Loucy (cell line): Measurements from ENCODE around the gene USP7.

Source experiments
- H2AFZ ChIP-seq: fragments of 200-600 bp; sonication (generic); 2 replicates; pipeline ENCODE4 v1.6.0; 2016; ENCODE audit warnings: antibody characterized with exemption, mild to moderate bottlenecking, low read length, moderate library complexity
- H3F3A ChIP-seq: fragments of 200-600 bp; 2 replicates; pipeline ENCODE4 v1.6.0; 2016; ENCODE audit warnings: antibody characterized with exemption, low read depth, mild to moderate bottlenecking
- H3K27me3 ChIP-seq: fragments of 200-600 bp; sonication (generic); 2 replicates; pipeline ENCODE4 v1.6.1; 2014; ENCODE audit warnings: low read length, mild to moderate bottlenecking; ENCODE audit not compliant: insufficient read depth, poor library complexity, severe bottlenecking
- H3K36me3 ChIP-seq: fragments of 200-600 bp; sonication (generic); 2 replicates; pipeline ENCODE4 v1.6.1; 2016; ENCODE audit warnings: low read length; ENCODE audit not compliant: insufficient read depth
- H3K4me1 ChIP-seq: fragments of 200-600 bp; sonication (generic); 2 replicates; pipeline ENCODE4 v1.5.1; 2014; ENCODE audit warnings: low read length, mild to moderate bottlenecking; ENCODE audit not compliant: insufficient read depth, poor library complexity, severe bottlenecking
- H3K4me2 ChIP-seq: fragments of 200-600 bp; sonication (generic); 2 replicates; pipeline ENCODE4 v1.6.0; 2014; ENCODE audit warnings: antibody characterized with exemption, low read length, low read depth, mild to moderate bottlenecking; ENCODE audit not compliant: poor library complexity, severe bottlenecking
- H3K4me3 ChIP-seq: fragments of 200-600 bp; sonication (generic); 2 replicates; pipeline ENCODE4 v1.5.1; 2014; ENCODE audit warnings: low read length, mild to moderate bottlenecking, mixed read lengths; ENCODE audit not compliant: poor library complexity, severe bottlenecking
- H3K79me2 ChIP-seq: fragments of 200-600 bp; sonication (generic); 2 replicates; pipeline ENCODE4 v1.6.1; 2014; ENCODE audit warnings: low read length; ENCODE audit not compliant: insufficient read depth
- H3K9ac ChIP-seq: fragments of 200-600 bp; sonication (generic); 2 replicates; pipeline ENCODE4 v1.6.0; 2014; ENCODE audit warnings: mild to moderate bottlenecking, low read depth, low read length, moderate library complexity; ENCODE audit not compliant: poor library complexity, severe bottlenecking
- H3K9me2 ChIP-seq: fragments of 200-600 bp; sonication (generic); replicated peaks from 2 replicates; pipeline ENCODE4 v1.6.1; 2016; ENCODE audit warnings: low read depth, low read length, mixed read lengths
- H3K9me3 ChIP-seq: fragments of 200-600 bp; sonication (generic); 2 replicates; pipeline ENCODE4 v1.6.1; 2014; ENCODE audit warnings: mild to moderate bottlenecking, antibody characterized with exemption, low read length, low read depth; ENCODE audit not compliant: insufficient read depth
- H4K20me1 ChIP-seq: fragments of 200-600 bp; sonication (generic); 2 replicates; pipeline ENCODE4 v1.6.0; 2014; ENCODE audit warnings: antibody characterized with exemption, low read length, mild to moderate bottlenecking; ENCODE audit not compliant: insufficient read depth, poor library complexity, severe bottlenecking
- CTCF ChIP-seq: fragments of 200-600 bp; sonication (generic); conservative IDR thresholded peaks from 2 replicates; pipeline ENCODE4 v1.5.1; 2014; ENCODE audit warnings: mild to moderate bottlenecking, antibody characterized with exemption, low read length
- EZH2phosphoT487 ChIP-seq: fragments of 200-600 bp; IDR thresholded peaks from 2 replicates; pipeline ENCODE4 v1.6.1; 2018; ENCODE audit warnings: antibody characterized with exemption, mild to moderate bottlenecking, moderate library complexity, borderline replicate concordance

Gene USP7

DNA sequence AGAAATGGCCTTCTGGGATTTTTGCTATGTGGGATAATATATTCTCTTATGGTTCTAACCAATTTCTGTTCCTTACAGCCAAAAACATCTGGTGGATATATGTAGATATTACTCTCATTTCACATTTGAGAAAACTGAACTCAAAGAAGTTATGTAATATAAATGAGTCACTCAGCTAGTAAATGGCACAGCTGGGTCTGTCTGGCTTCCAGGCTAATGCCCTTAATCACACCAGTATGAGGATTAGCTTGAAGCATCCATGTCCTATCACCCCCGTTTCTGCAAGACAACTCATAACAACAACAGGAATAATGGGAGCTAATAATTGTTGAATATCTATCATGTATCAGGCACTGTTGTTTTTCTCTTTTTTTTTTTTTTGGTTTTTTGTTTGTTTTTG, 34.4 kb upstream of the USP7 start:
- H3K36me3 ChIP-seq: no peaks in the 10 kb centered on the region
- H3K4me2 ChIP-seq: no peak overlapping the region
- H3K9me3 ChIP-seq: no peaks in the 10 kb centered on the region
- H3F3A ChIP-seq: no peaks in the 10 kb centered on the region
- TF ChIP-seq EZH2phosphoT487 (no peak), CTCF (no peak)
- no peaks in the 10 kb centered on the region for H3K4me1 ChIP-seq
- H3K4me3 ChIP-seq: no peak overlapping the region
- no peaks in the 10 kb centered on the region for H3K9me2 ChIP-seq
- no peak overlapping the region for H3K9ac ChIP-seq
- no peaks in the 10 kb centered on the region for H4K20me1 ChIP-seq
- H3K27me3 ChIP-seq: no peaks in the 10 kb centered on the region
- H3K79me2 ChIP-seq: no peaks in the 10 kb centered on the region
- no peak overlapping the region for H2AFZ ChIP-seq

- no peak for TF ChIP-seq EZH2phosphoT487
- TF ChIP-seq CTCF: no peak
- Histone ChIP-seq H2AFZ (no peak overlapping the region), H3K9me3 (no peaks in the 10 kb centered on the region), H3K4me1 (no peaks in the 10 kb centered on the region), H3K36me3 (no peaks in the 10 kb centered on the region), H3F3A (no peaks in the 10 kb centered on the region), H3K4me2 (no peak overlapping the region), H3K9ac (no peak overlapping the region), H4K20me1 (no peaks in the 10 kb centered on the region), H3K4me3 (no peak overlapping the region), H3K9me2 (no peaks in the 10 kb centered on the region), H3K27me3 (no peaks in the 10 kb centered on the region), H3K79me2 (no peaks in the 10 kb centered on the region)
Observed at GRCh38 chr16:8996891-8997290, 33.2 kb upstream of the USP7 start.

DNA sequence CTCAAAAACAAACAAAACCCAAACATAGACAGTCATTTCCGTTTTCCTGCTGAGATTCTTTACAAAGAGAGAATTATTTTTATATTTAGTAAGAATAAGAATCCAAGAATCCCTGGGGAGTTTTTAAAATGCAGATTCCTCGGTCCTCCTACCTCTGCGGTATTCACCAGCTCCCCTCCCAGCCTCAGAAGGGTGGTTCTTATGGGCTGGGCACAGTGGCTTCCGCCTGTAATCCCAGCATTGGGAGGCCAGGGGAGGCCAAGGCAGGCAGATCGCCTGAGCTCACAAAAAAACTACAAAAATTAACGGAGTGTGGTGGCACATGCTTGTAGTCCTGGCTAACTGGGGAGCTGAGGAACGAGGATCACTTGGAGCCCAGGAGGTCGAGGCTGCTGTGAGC, 26.7 kb upstream of the USP7 start:
- Histone ChIP-seq H3K79me2 (no peaks in the 10 kb centered on the region), H3K4me3 (no peak overlapping the region), H3K9me3 (no peaks in the 10 kb centered on the region)

More for the DNA sequence above, 26.7 kb upstream of the USP7 start:
- Histone ChIP-seq H2AFZ (no peak overlapping the region), H3K36me3 (no peaks in the 10 kb centered on the region), H3K9me2 (no peaks in the 10 kb centered on the region), H3K9ac (no peak overlapping the region), H4K20me1 (no peaks in the 10 kb centered on the region), H3K4me2 (no peak overlapping the region), H3K4me1 (no peaks in the 10 kb centered on the region), H3K27me3 (no peaks in the 10 kb centered on the region), H3F3A (no peaks in the 10 kb centered on the region)
- TF ChIP-seq CTCF: no peak
- no peak for TF ChIP-seq EZH2phosphoT487
